Measurements from ENCODE around the gene RIMBP2.
"Not testable (repeated sequence)": the region's sequence is repeated elsewhere in the genome, so short reads cannot be mapped to it uniquely, and the experiment has no call there.

RIMBP2 gene

GRCh38 chr12:130715998-130716968 lies at the start of gene RIMBP2:
TSS of gene RIMBP2 (minus strand) at chr12:130716299. CDS start at chr12:130479013, 237,286 bp downstream.
- DNase-seq (ENCODE audit: extremely low spot score, insufficient read length, low read depth) (no peak), FAIRE-seq (no peak)

GRCh38 chr12:130765186-130765659 lies 49.1 kb upstream of the RIMBP2 start:
- FAIRE-seq (peak; percentile 15), DNase-seq (ENCODE audit: extremely low spot score, insufficient read length, low read depth) (no peak)

GRCh38 chr12:130764475-130765185 lies 48.5 kb upstream of the RIMBP2 start:
- FAIRE-seq, result peak; percentile 62
- DNase-seq (ENCODE audit: extremely low spot score, insufficient read length, low read depth), result no peak

GRCh38 chr12:130764073-130764472 lies 48.0 kb upstream of the RIMBP2 start:
- DNase-seq (ENCODE audit: extremely low spot score, insufficient read length, low read depth) (no peak), FAIRE-seq (no peak)

GRCh38 chr12:130762319-130762675 lies 46.2 kb upstream of the RIMBP2 start:
- FAIRE-seq (no peak), DNase-seq (ENCODE audit: extremely low spot score, insufficient read length, low read depth) (no peak)

GRCh38 chr12:130761537-130762318 lies 45.6 kb upstream of the RIMBP2 start:
- FAIRE-seq (peak; percentile 67), DNase-seq (ENCODE audit: extremely low spot score, insufficient read length, low read depth) (peak; percentile 32)

GRCh38 chr12:130754234-130754901 lies 38.3 kb upstream of the RIMBP2 start:
- no peak for DNase-seq (ENCODE audit: extremely low spot score, insufficient read length, low read depth)
- FAIRE-seq, result no peak

- no peak for FAIRE-seq
- no peak for DNase-seq (ENCODE audit: extremely low spot score, insufficient read length, low read depth)
These were observed 36.7 kb upstream of the RIMBP2 start for GRCh38 chr12:130752692-130753230.

GRCh38 chr12:130752037-130752436 lies 35.9 kb upstream of the RIMBP2 start:
- FAIRE-seq; DNase-seq (ENCODE audit: extremely low spot score, insufficient read length, low read depth): not testable (repeated sequence)

GRCh38 chr12:130748786-130749185 lies 32.7 kb upstream of the RIMBP2 start:
- no peak for FAIRE-seq

GRCh38 chr12:130747867-130748740 lies 32.0 kb upstream of the RIMBP2 start:
- DNase-seq (ENCODE audit: extremely low spot score, insufficient read length, low read depth) (peak; percentile 50), FAIRE-seq (peak; percentile 79)

More at GRCh38 chr12:130748786-130749185, 32.7 kb upstream of the RIMBP2 start:
- DNase-seq (ENCODE audit: extremely low spot score, insufficient read length, low read depth), result no peak

GRCh38 chr12:130746546-130746945 lies 30.4 kb upstream of the RIMBP2 start:
- DNase-seq (ENCODE audit: extremely low spot score, insufficient read length, low read depth) (no peak), FAIRE-seq (no peak)

- DNase-seq (ENCODE audit: extremely low spot score, insufficient read length, low read depth) (no peak), FAIRE-seq (no peak)
These were observed 29.8 kb upstream of the RIMBP2 start for GRCh38 chr12:130745921-130746320.

- DNase-seq (ENCODE audit: extremely low spot score, insufficient read length, low read depth) (no peak), FAIRE-seq (no peak)
These were observed 28.2 kb upstream of the RIMBP2 start for GRCh38 chr12:130744274-130744673.

GRCh38 chr12:130743606-130744005 lies 27.5 kb upstream of the RIMBP2 start:
- no peak for DNase-seq (ENCODE audit: extremely low spot score, insufficient read length, low read depth)
- no peak for FAIRE-seq

GRCh38 chr12:130743176-130743575 lies 27.1 kb upstream of the RIMBP2 start:
- DNase-seq (ENCODE audit: extremely low spot score, insufficient read length, low read depth) (no peak), FAIRE-seq (no peak)

- DNase-seq (ENCODE audit: extremely low spot score, insufficient read length, low read depth) (no peak), FAIRE-seq (no peak)
These were observed 26.6 kb upstream of the RIMBP2 start for GRCh38 chr12:130742716-130743115.

GRCh38 chr12:130742112-130742511 lies 26.0 kb upstream of the RIMBP2 start:
- no peak for DNase-seq (ENCODE audit: extremely low spot score, insufficient read length, low read depth)
- no peak for FAIRE-seq

Measured in GM18507 (cell line).